Stimulated activated CD4-positive, alpha-beta T cell treated with anti-CD3 and anti-CD28 coated beads, TNF-alpha, amount 100 ng/mL, for 4 hours (primary cell): ENCODE measurements around the gene FBXO3.
"Not testable (repeated sequence)": the region's sequence is repeated elsewhere in the genome, so short reads cannot be mapped to it uniquely, and the experiment has no call there.

Source experiments
- DNase-seq, 3 experiments: peaks; one replicate each; pipeline ENCODE4 v3.0.0-alpha.2; 2020; ENCODE audit warnings: low read depth in 3 of 3

FBXO3 gene

GRCh38 chr11:33727539-33727938 lies 46.8 kb downstream of the FBXO3 start:
- not testable (repeated sequence) for DNase-seq

- no peak for DNase-seq
Observed at GRCh38 chr11:33725496-33725895, 48.8 kb downstream of the FBXO3 start.

GRCh38 chr11:33724644-33725035 lies 49.7 kb downstream of the FBXO3 start:
- no peak for DNase-seq

- DNase-seq: no peak
Observed at GRCh38 chr11:33723238-33723881, 51.0 kb downstream of the FBXO3 start.

- no peak for DNase-seq
Observed at GRCh38 chr11:33722590-33723234, 51.6 kb downstream of the FBXO3 start.

GRCh38 chr11:33721984-33722383 lies 52.3 kb downstream of the FBXO3 start:
- no peak for DNase-seq

GRCh38 chr11:33721426-33721825 lies 52.9 kb downstream of the FBXO3 start:
- no peak for DNase-seq

- DNase-seq: no peak
Observed at GRCh38 chr11:33719587-33719986, 54.7 kb downstream of the FBXO3 start.

GRCh38 chr11:33718440-33718839 lies 55.9 kb downstream of the FBXO3 start:
- DNase-seq: no peak

- no peak for DNase-seq
Observed at GRCh38 chr11:33716243-33716642, 58.1 kb downstream of the FBXO3 start.

GRCh38 chr11:33713856-33714398 lies 60.4 kb downstream of the FBXO3 start:
- DNase-seq: no peak

- no peak for DNase-seq
Observed at GRCh38 chr11:33713151-33713855, 61.0 kb downstream of the FBXO3 start.

GRCh38 chr11:33712436-33712835 lies 61.9 kb downstream of the FBXO3 start:
- DNase-seq: no peak

- no peak for DNase-seq
Observed at GRCh38 chr11:33709466-33709865, 64.9 kb downstream of the FBXO3 start.

GRCh38 chr11:33708985-33709384 lies 65.3 kb downstream of the FBXO3 start:
- DNase-seq: no peak

- not testable (repeated sequence) for DNase-seq
Observed at GRCh38 chr11:33707831-33708230, 66.5 kb downstream of the FBXO3 start.

GRCh38 chr11:33706966-33707365 lies 67.4 kb downstream of the FBXO3 start:
- no peak for DNase-seq

- no peak for DNase-seq
Observed at GRCh38 chr11:33706546-33706945, 67.8 kb downstream of the FBXO3 start.

- DNase-seq: no peak
Observed at GRCh38 chr11:33704240-33705002, 69.9 kb downstream of the FBXO3 start.

- no peak for DNase-seq
Observed at GRCh38 chr11:33703788-33704187, 70.5 kb downstream of the FBXO3 start.

- no peak for DNase-seq
Observed at GRCh38 chr11:33703234-33703633, 71.1 kb downstream of the FBXO3 start.
